Heart left ventricle (tissue), 16 donors: ENCODE results near the gene UNC50. TPM values are rescaled to one million over a fixed set of nuclear protein-coding genes. Genes with fewer than 3 reads are reported as not detected.

ENCODE experiments used
- ATAC-seq, 4 donors: fragments of 200-7000 bp; cut with Tn5 transposase; one replicate each; pipeline ENCODE4 v1.9.1; 2020 to 2022; ENCODE audit warnings: moderate library complexity in 4 of 4, mild to moderate bottlenecking in 3 of 4, moderate number of reproducible peaks in 1 of 4
- DNase-seq, 5 donors: peaks; one replicate each; pipeline ENCODE4 v3.0.0-alpha.2; 2020
- H3K27ac ChIP-seq, 12 donors: fragments of 200-600 bp; sonication (generic) in 4 of 12; one replicate each; pipeline versions ENCODE4 v1.5.0 to v1.8.0; 2016 to 2022; ENCODE audit warnings: mild to moderate bottlenecking in 2 of 12
- H3K27me3 ChIP-seq, 9 donors: fragments of 200-600 bp; sonication (generic) in 2 of 9; one replicate each; pipeline versions ENCODE4 v1.5.1 to v1.8.0; 2016 to 2022; ENCODE audit warnings: mild to moderate bottlenecking in 3 of 9
- H3K36me3 ChIP-seq, 9 donors: fragments of 200-600 bp; sonication (generic) in 2 of 9; one replicate each; pipeline versions ENCODE4 v1.5.0 to v1.8.0; 2018 to 2022; ENCODE audit warnings: mild to moderate bottlenecking in 2 of 9
- H3K4me1 ChIP-seq, 12 donors: fragments of 200-600 bp; sonication (generic) in 4 of 12; one replicate each; pipeline versions ENCODE4 v1.5.0 to v1.8.0; 2016 to 2022; ENCODE audit warnings: mild to moderate bottlenecking in 3 of 12
- H3K4me3 ChIP-seq, 12 donors: fragments of 200-600 bp; sonication (generic) in 4 of 12; one replicate each; pipeline versions ENCODE4 v1.5.0 to v1.8.0; 2017 to 2022; ENCODE audit warnings: mild to moderate bottlenecking in 9 of 12, moderate library complexity in 4 of 12
- H3K9me3 ChIP-seq, 12 donors: fragments of 200-600 bp; sonication (generic) in 4 of 12; one replicate each; pipeline versions ENCODE4 v1.5.0 to v1.8.0; 2016 to 2022; ENCODE audit warnings: mild to moderate bottlenecking in 1 of 12
- CTCF ChIP-seq, 12 donors: fragments of 200-600 bp; sonication (generic) in 4 of 12; IDR thresholded peaks; one replicate each; pipeline versions ENCODE4 v1.5.0 to v1.8.0; 2018 to 2022; ENCODE audit warnings: antibody characterized with exemption in 12 of 12, mild to moderate bottlenecking in 5 of 12
- POLR2A ChIP-seq, 2 donors: fragments of 450-650 bp; IDR thresholded peaks; one replicate each; pipeline ENCODE4 v1.6.1; 2017; ENCODE audit warnings: antibody characterized with exemption in 2 of 2, mild to moderate bottlenecking in 2 of 2, moderate library complexity in 2 of 2
- WGBS, 4 donors: extraction: QIAGEN DNeasy Blood & Tissue Kit in 2 of 4; methylation state at CpG; one replicate each; pipeline versions ENCODE4 v1.1.5 to v1.1.7; 2013 to 2018; 5-methylcytosine and 5-hydroxymethylcytosine counted together
- intact Hi-C, 10 donors: fragments of 100-400 bp; cut with DNase I; formaldehyde crosslinking; loops; one replicate each; pipeline versions ENCODE4 v1.11.1 to v1.14.2; 2022
- polyA plus RNA-seq, 2 donors: library from polyadenylated mRNA; stranded (reverse); fragments of 200-250 nt; gene quantifications; one replicate each; pipeline ENCODE4 v1.2.3, GENCODE V29; 2013
- total RNA-seq, 9 donors: library from RNA; depleted of rRNA in 2 of 9; stranded (reverse); fragments of >200 nt in 2 of 9; fragmentation: NEBNext Ultra II Directional in 3 of 9; extraction: Animal tissue kit (Norgen Biotek cat#: 25700) in 3 of 9; gene quantifications; one replicate each; pipeline versions ENCODE4 v1.1.0 to v1.2.4, GENCODE V29; 2016 to 2023
- donor health status: ischemic (EF 13 %, LVEDD 7.1; RV severe dilation, severe dysfunction).
- donor health status: healthy with polysubstance abuse.
- donor health status: DM: no; HTN: yes; CAD: no.
- donor health status: DM: no; HTN: no; CAD: no.
- donor health status: ischemic (EF 25% LVEDD 6.9; RV normal size, moderate dysfunction).
- donor health status: ischemic (EF 25% LVEDD 5.7; RV mildly dilated, moderate dysfunction).
- donor health status: healthy.
- donor health status: DM: yes; HTN: yes; CAD: no.
- donor health status: ischemic (EF 35%, LVEDD 5.7; RV mildly dilated, moderate dysfunction).
- donor health status: nonischemic (EF 11% LVEDD 7.7; RV severe dilation, severe dysfunction).
- donor health status: DM: yes; HTN: yes; CAD: no.
- donor health status: PGD.
- donor health status: ischemic (EF 29% LVEDD 5.4; RV normal size, mild dysfunction).
- donor health status: nonischemic (EF 23%, LVEDD 6.1; RV moderate dilation, normal function).

The UNC50 gene
- total and polyA plus RNA-seq, 11 donors: 22.3 to 37.0 (median 25.8) TPM

DNA sequence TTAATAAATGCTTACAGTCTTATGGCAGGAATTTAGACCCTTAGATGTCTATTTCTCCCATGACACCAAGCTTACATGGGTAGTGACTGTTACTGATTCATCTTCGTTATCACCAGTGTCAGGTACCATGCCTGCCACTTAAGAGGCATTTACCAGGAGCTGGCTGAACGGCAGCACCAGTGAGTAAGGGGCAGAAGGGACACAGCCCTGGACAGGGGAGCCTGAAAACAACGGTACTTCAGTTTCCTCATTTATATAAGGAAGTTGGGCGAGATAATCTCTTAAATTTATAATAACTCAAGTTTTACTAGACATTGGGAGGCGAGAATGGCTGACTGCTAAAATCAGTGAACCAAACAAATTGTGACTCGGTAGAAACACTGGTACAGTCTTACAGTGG, 1.3 kb upstream of the UNC50 start:
- Histone ChIP-seq H3K27ac (peak overlapping the region in 3 of 12 donors; percentile 89 to 99 (median 98)), H3K4me1 (peaks cover 12 to 65% (median 49%) of the 10 kb centered on the region in 12 donors)

DNA sequence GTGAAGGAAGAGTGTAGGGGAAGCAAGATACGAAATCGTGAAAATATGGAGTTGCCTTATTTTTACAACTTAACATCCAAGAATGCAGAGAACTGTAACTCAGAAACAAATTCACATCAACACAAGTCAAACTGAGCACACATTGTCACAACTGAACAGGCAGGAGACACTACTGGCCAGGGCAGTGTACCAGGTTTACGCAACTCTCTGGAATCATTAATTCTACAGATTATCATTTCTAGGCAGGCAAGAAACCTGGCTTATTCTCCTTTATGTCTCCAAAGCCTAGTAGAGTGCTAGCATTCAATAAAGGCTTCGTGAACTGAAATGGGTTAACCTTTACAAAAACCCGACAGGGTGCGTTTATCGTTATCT, 661 bp upstream of the UNC50 start:
- WGBS, 4 donors: 7 to 8% (median 7%) methylated on average over 7 of the region's 7 CpGs
- TF ChIP-seq POLR2A (IDR thresholded peaks at IDR 0.05): no peak
- no peak for TF ChIP-seq CTCF (IDR thresholded peaks at IDR 0.05)
- H3K27ac ChIP-seq: peak overlapping the region; percentile 89 to 100 (median 96)
- no peak for DNase-seq
- peaks cover 12 to 66% (median 49%) of the 10 kb centered on the region in 12 donors for H3K4me1 ChIP-seq
- H3K27me3 ChIP-seq: no peaks in the 10 kb centered on the region
- peak overlapping the region; percentile 63 to 99 (median 87) for H3K4me3 ChIP-seq
- H3K36me3 ChIP-seq: peaks cover 0 to 54% (median 40%) of the 10 kb centered on the region in 9 donors
- peak in 2 of 4 donors; percentile 5 to 7 for ATAC-seq
- no peaks in the 10 kb centered on the region for H3K9me3 ChIP-seq
- intact Hi-C loops: loop anchor here in 5 of 10 donors (2.0 to 10.0 kb wide), 4 partner anchors 40 to 195 kb away; partner anchors contain the start of gene INPP4A (in 2 of the 5)

More for the DNA sequence above, 1.3 kb upstream of the UNC50 start:
- DNase-seq (no peak), ATAC-seq (no peak)
- WGBS, 4 donors: 58 to 64% (median 60%) methylated on average over 6 of the region's 6 CpGs
- intact Hi-C loops: loop anchor here in 5 of 10 donors (5.0 to 10.0 kb wide), 3 partner anchors 40 to 195 kb away; partner anchors contain the start of gene INPP4A (in 2 of the 5)
- Histone ChIP-seq H3K4me3 (peak overlapping the region in 10 of 12 donors; percentile 72 to 99 (median 87)), H3K9me3 (no peaks in the 10 kb centered on the region), H3K27me3 (no peaks in the 10 kb centered on the region), H3K36me3 (peaks cover 0 to 53% (median 40%) of the 10 kb centered on the region in 9 donors)
- TF ChIP-seq CTCF (IDR thresholded peaks at IDR 0.05) (no peak), POLR2A (IDR thresholded peaks at IDR 0.05) (no peak)

DNA sequence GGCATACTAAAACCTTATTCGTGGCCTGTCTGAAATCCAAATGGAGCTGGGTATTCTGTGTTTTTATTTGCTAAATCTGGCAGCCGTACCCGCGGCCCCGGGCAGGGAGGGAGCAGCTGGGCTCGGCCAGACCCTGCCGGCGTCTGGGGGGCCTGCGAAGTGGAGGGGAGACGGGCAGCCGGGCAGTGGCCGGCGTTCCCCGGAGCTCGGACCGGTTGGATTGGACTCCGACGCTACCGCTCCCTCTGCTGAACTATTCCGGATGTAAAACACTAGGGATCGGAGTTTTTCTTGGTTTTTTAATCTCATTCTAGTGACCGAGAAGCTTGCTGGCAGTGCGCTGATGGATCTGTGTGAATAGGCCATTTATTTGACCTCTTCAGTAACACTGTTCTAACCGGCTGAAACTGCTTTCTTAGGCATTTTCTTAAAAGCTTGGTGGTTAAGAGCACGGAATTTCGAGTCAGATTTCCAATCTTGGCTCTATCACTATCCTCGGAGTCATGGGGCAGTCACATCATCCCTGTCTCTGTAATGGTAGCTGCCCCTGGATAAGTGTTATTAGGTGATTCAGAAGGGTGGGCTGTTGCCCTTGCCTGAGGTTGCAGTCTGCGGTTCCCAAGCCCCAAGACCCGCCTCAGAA, 694 bp downstream of the UNC50 start:
- peak; percentile 13 to 50 (median 30) for ATAC-seq
- TF ChIP-seq CTCF (IDR thresholded peaks at IDR 0.05) (no peak), POLR2A (IDR thresholded peaks at IDR 0.05) (no peak)
- Histone ChIP-seq H3K4me3 (peak overlapping the region; percentile 63 to 99 (median 87)), H3K9me3 (no peaks in the 10 kb centered on the region), H3K27me3 (no peaks in the 10 kb centered on the region), H3K27ac (peak overlapping the region; percentile 89 to 100 (median 96)), H3K36me3 (peaks cover 0 to 54% (median 42%) of the 10 kb centered on the region in 9 donors), H3K4me1 (peaks cover 12 to 64% (median 49%) of the 10 kb centered on the region in 12 donors)
- WGBS, 4 donors: 2% methylated on average over 28 to 29 of the region's 29 CpGs
- intact Hi-C loops: loop anchor here in 5 of 10 donors (2.0 to 10.0 kb wide), 4 partner anchors 42 to 197 kb away; partner anchors contain the start of gene INPP4A (in 2 of the 5)
- DNase-seq: peak in 2 of 5 donors; percentile 25 to 65

- H3K9me3 ChIP-seq: no peaks in the 10 kb centered on the region
- DNase-seq (no peak), ATAC-seq (peak in 1 of 4 donors; percentile 30)
- intact Hi-C loops: no loop called here
- no peak overlapping the region for H3K4me3 ChIP-seq
- peaks cover 0 to 95% (median 91%) of the 10 kb centered on the region in 9 donors for H3K36me3 ChIP-seq
- H3K4me1 ChIP-seq: peaks cover 3 to 28% (median 23%) of the 10 kb centered on the region in 12 donors
- no peak overlapping the region for H3K27ac ChIP-seq
- 90 to 94% (median 92%) methylated on average over 9 of the region's 9 CpGs for WGBS, 4 donors
- no peak for TF ChIP-seq CTCF (IDR thresholded peaks at IDR 0.05)
- no peak for TF ChIP-seq POLR2A (IDR thresholded peaks at IDR 0.05)
- no peaks in the 10 kb centered on the region for H3K27me3 ChIP-seq
These were observed 5.8 kb downstream of the UNC50 start for GRCh38 chr2:98614024-98614739.
